Mononuclear cell (primary cell): ENCODE measurements around the gene TMEM121B. TPM values are rescaled to one million over a fixed set of nuclear protein-coding genes. Genes with fewer than 3 reads are reported as not detected.
A peak's percentile ranks its signal among the peaks of the same experiment; 100 is the strongest.

Experiments used
- H3K27me3 ChIP-seq: 2 replicates; pipeline ENCODE4 v1.6.0; 2011; ENCODE audit warnings: low read length, control low read depth; ENCODE audit not compliant: insufficient read depth
- H3K4me1 ChIP-seq: 2 replicates; pipeline ENCODE4 v1.5.1; 2011; ENCODE audit warnings: mild to moderate bottlenecking, low read length, control low read depth; ENCODE audit not compliant: insufficient read depth
- H3K4me3 ChIP-seq: 2 replicates; pipeline ENCODE4 v1.5.1; 2011; ENCODE audit warnings: mild to moderate bottlenecking, low read length, moderate library complexity
- H3K9me3 ChIP-seq: 2 replicates; pipeline ENCODE4 v1.5.1; 2011; ENCODE audit warnings: low read depth, mild to moderate bottlenecking, control low read depth, low read length
- total RNA-seq: library from RNA; depleted of rRNA; stranded (reverse); fragments of >200 nt; gene quantifications from one replicate; pipeline ENCODE4 v1.2.3, GENCODE V29; 2012

TMEM121B gene
- total RNA-seq, 1 donor, result 1.3 TPM

DNA sequence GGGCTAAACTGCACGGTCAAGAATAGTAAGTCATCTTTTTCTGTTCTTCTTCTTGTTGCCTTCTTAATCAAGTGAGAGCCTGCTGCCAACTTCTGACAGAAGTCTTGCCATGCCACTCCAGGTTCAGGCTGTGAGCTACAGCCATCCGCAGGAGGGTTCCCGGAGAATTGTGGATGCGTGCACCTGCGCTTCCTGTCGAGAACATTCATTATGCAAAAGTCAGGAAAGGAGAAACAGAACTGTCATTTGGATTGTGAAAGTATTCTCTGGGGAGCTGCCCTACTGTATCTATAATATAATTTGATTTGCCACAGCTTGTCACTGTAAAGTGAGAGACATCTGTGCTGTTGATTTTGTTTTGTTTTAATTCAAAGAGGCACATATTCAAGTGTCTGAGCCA is 24.1 kb downstream of the TMEM121B start:
- Histone ChIP-seq H3K27me3 (no peaks in the 10 kb centered on the region), H3K4me3 (no peak overlapping the region), H3K4me1 (peaks cover 94% of the 10 kb centered on the region), H3K9me3 (no peaks in the 10 kb centered on the region)

DNA sequence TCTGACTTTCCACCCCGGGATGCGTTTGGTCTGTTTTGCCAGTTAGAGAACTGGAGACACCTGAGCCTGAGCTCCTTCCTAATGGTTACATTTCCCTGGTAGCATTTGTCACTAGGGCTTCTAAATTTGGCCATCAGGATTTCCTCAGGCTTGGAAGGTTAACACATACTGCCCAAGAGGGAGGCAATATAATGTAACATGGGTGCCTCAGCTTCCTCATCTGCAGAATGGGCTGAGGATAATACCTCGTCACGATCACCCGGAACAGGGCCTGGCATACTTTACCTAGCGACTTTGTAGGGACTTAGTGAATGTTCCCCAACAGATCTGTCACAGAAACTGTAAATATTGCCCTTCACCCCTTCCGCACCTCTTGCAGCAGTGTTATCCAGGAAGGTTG is 25.1 kb downstream of the TMEM121B start:
- Histone ChIP-seq H3K27me3 (no peaks in the 10 kb centered on the region), H3K9me3 (no peaks in the 10 kb centered on the region), H3K4me1 (peaks cover 94% of the 10 kb centered on the region), H3K4me3 (no peak overlapping the region)

DNA sequence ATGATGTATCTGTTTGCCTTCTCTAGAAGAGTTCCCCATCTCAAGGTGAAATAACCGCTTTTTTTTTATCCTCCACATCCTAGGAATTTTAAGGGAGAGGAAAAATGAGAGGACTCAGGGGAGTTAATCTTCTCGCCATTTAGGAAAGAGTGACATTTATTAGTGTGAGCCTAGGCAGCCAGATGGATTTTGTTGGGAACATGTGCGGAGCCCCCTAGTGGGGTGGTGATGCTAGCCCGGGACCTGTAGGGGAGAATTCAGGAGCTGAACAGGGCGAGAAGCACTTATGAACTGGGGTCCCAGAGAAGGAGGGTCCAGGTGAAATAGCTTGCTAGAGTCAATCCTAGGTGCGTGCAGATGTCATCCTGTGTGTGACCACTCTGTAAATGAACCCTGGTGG is 25.6 kb downstream of the TMEM121B start:
- H3K4me1 ChIP-seq, result peaks cover 94% of the 10 kb centered on the region

DNA sequence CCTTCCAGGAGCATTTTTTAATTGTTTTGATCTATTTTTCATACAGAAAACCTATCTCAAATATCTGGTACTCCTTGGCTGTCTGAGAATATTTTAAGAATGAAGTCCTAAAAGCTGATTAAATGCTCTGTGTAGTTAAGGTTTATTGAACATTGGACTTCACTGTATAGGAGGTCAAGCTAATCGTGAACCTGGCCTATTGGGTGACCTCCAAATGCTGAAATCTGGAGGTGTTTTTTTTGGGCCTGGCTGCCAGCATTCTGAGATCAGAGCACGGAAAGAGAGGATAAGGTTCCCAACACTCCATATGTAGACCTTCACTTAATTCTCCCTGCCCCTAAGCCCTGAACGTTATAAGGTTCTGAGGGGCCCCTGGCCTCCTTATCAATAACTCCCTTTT is 28.1 kb downstream of the TMEM121B start:
- peaks cover 91% of the 10 kb centered on the region for H3K4me1 ChIP-seq
- H3K4me3 ChIP-seq, result no peak overlapping the region
- no peaks in the 10 kb centered on the region for H3K27me3 ChIP-seq
- no peaks in the 10 kb centered on the region for H3K9me3 ChIP-seq

More for the DNA sequence above, 25.6 kb downstream of the TMEM121B start:
- Histone ChIP-seq H3K9me3 (no peaks in the 10 kb centered on the region), H3K4me3 (no peak overlapping the region), H3K27me3 (no peaks in the 10 kb centered on the region)

DNA sequence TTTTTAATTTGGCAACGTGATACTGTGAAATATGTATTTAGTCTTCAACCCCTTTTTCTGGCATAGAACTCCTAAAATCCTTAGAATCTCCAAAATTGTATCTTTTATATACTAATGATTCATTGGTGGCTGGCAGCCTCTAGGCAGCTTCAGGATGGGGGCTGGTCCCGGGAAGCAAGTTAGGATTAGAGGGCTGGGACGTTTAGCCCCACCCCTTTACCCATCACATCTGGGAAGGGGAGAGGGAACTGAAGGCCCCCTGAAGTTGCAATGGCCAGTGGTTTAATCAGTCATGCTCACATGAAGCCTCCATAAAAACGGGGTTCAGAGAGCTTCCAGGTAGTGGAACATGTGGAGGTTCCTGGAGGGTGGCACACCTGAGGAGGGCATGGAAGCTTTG is 29.3 kb downstream of the TMEM121B start:
- Histone ChIP-seq H3K9me3 (no peaks in the 10 kb centered on the region), H3K4me3 (no peak overlapping the region), H3K27me3 (no peaks in the 10 kb centered on the region), H3K4me1 (peaks cover 91% of the 10 kb centered on the region)

DNA sequence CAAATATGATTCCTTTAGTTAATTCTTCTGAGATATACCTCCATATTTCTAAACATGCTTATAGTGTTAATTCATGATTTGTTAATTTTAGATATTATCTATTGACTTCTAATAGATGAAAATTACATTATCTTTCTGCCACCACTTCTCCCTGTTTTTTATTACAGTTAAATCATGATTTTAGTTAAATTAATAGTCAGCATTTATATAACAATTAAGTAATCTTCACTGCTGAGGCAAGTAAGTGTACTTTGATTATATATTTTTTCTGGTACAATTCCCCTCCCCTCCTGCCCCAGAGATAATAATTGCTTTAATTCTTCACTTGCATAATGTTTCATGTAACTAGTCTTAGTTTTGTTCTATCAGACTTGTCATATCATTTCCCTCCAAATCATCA is 30.6 kb downstream of the TMEM121B start:
- H3K4me1 ChIP-seq, result peaks cover 88% of the 10 kb centered on the region
- H3K27me3 ChIP-seq, result no peaks in the 10 kb centered on the region
- no peaks in the 10 kb centered on the region for H3K9me3 ChIP-seq
- H3K4me3 ChIP-seq, result no peak overlapping the region

DNA sequence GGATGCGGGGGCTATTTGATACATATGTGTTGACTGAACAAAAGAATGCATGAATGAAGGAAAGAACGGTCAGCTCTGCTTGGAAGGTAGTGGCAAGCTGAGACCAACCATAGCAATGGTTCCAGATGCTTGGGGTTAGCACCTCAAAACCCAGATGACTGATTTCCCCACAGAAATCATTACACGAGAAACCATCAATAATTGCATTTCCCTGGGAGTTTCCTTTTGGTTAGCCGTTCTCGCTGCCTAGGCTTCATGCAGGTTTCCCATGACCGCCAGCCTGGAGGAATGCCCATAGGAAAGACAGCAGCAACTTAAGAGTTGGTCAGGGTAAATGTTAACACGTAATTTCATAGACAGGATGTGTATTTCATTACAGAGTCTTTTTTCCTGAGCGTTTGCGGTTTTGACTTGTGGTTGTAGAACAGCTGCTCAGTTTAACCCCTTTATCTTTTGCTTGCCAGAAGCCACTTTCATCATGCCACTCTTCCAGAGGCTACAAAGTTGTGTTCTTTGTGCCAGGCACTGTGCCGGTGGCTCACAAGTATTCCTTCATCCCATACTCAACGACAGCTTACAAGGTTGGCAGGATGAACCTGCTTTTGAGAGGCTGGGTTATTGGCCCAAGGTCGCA is 33.5 kb downstream of the TMEM121B start:
- Histone ChIP-seq H3K4me1 (peaks cover 74% of the 10 kb centered on the region), H3K4me3 (peak overlapping the region; percentile 91)

DNA sequence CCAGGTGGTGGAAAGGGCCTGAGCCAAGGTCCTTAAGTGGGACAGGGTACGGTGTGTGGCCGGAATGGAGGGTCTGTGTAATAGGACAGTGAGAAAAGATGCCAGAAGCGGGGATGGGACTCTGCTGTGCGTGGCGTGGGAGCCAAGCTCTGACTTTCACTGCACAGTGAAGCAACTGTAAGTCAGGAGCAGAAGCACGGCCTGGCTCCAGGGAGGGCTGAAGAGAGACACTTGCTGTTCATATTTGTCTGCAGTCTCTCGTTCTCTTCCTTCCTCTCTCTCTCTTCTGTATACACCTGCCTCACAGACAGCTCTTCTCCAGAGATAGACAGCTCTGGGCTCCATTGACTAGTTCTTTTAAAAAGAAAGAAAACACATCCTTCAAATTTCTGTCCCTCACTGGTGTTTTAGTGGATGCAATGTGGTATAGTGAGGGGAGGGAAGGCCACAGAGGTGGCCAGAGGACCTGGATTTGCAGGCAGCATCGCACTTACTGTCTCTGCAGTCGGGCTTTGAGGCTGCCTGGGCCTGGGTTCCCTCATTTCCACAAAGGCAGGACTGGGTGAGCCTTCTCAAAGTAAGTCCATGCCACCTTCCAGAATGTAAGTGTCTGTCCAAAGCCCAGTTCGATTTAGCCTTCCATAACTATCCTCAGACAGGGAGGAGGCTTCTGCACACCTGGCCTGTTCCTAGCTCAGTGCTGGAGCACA is 34.2 kb downstream of the TMEM121B start:
- no peaks in the 10 kb centered on the region for H3K27me3 ChIP-seq
- H3K4me3 ChIP-seq, result peak overlapping the region; percentile 91
- H3K9me3 ChIP-seq, result no peaks in the 10 kb centered on the region
- H3K4me1 ChIP-seq, result peaks cover 68% of the 10 kb centered on the region

More for the DNA sequence above, 33.5 kb downstream of the TMEM121B start:
- no peaks in the 10 kb centered on the region for H3K9me3 ChIP-seq
- H3K27me3 ChIP-seq, result no peaks in the 10 kb centered on the region

DNA sequence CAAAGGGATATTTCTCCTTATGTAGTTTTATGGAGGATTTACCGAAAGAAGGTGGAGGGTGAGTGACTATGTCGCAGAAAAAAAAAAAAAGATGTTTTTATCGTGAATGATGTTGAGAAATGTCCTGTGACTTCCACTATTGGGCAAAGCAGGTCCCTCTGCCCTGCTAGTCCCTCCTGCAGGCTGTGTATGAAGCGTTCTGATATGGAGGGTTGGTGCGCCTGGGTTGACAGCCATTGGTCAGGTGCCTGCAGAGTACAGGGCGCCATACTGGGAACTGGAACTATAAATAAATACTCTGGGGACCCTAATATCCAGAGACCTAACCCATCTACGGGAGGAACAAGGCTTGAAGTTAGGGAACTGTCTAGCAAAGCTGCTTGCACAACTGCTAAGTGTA is 34.9 kb downstream of the TMEM121B start:
- H3K4me3 ChIP-seq, result peak overlapping the region; percentile 91
- H3K27me3 ChIP-seq, result no peaks in the 10 kb centered on the region
- peaks cover 61% of the 10 kb centered on the region for H3K4me1 ChIP-seq
- no peaks in the 10 kb centered on the region for H3K9me3 ChIP-seq

DNA sequence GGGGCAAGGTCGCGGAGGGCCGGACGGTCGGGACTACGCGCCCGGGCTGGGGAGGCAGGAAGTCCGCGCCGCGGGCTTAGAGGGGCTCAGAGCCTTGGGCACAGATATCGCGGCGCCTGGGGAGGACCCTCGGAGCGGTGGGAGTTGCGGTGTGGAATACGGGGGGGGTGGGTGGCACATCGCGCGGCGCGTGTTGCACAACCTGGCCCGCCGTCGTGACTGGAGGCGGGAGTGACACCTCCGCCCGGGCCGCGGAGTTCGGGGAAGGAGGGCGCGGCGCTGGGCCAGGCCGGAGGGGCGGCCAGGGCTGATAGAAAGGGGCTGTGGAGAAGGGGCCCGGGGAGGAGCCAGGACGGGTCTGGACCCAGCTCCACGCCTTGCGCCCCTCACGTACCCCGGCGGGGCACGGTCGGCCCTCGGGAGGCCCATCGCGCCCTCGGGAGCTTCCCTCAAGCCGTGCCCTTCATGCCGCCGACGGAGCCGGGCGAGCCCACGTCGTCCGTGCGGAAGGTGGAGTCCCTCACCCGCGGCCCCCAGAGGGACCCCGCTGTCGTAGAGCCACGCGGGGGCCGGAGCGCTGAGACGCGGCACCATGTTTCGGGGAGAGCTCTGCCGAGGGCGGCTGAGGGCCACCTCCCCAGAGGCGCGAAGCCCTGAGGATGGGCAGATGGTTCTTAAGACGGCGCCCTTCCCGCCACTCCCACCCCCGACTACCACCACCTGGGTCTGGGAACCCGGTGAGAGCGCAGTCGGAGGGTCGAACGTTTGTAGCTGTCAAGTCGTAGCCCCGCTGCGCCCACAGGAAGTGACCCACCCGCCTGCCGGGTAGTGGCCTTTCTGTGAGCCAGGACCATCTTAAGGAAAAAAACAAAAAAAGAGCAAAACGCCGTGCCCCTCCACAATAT is 35.6 kb downstream of the TMEM121B start:
- Histone ChIP-seq H3K27me3 (no peaks in the 10 kb centered on the region), H3K4me3 (peak overlapping the region; percentile 91), H3K4me1 (peaks cover 54% of the 10 kb centered on the region), H3K9me3 (no peaks in the 10 kb centered on the region)

DNA sequence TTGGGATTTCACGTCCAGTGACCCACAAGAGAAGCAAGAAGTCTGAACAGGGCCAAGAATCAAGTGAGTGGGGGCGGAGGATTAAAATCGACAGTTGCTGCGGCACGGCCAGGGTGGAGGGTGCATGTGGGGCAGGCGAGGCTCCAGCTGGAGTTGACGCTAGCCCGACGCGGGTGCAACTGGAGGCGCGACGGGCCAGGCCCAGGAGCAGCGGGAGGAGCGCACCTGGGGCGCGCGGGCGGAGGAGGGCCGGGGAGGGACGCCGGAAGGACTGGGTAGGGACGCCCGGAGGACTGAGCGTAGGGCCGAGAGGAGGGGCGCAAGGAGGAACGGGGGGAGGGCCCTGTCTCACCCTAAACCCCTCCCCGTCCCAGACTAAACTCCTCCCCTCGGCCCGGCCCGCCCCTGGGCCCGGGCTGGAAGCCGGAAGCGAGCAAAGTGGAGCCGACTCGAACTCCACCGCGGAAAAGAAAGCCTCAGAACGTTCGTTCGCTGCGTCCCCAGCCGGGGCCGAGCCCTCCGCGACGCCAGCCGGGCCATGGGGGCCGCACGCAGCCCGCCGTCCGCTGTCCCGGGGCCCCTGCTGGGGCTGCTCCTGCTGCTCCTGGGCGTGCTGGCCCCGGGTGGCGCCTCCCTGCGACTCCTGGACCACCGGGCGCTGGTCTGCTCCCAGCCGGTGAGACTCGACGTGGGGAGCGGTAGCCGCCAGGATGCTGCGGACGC is 36.4 kb downstream of the TMEM121B start, which contains the start of gene IL17RA:
Gene IL17RA (plus strand): TSS at position 447 of the 723 bp plus-strand sequence. CDS start 92 bp downstream, at position 539.
- H3K27me3 ChIP-seq, result no peaks in the 10 kb centered on the region
- H3K4me3 ChIP-seq, result peak within 1 kb of the TSS; percentile 91
- no peaks in the 10 kb centered on the region for H3K9me3 ChIP-seq
- H3K4me1 ChIP-seq, result peaks cover 51% of the 10 kb centered on the region

DNA sequence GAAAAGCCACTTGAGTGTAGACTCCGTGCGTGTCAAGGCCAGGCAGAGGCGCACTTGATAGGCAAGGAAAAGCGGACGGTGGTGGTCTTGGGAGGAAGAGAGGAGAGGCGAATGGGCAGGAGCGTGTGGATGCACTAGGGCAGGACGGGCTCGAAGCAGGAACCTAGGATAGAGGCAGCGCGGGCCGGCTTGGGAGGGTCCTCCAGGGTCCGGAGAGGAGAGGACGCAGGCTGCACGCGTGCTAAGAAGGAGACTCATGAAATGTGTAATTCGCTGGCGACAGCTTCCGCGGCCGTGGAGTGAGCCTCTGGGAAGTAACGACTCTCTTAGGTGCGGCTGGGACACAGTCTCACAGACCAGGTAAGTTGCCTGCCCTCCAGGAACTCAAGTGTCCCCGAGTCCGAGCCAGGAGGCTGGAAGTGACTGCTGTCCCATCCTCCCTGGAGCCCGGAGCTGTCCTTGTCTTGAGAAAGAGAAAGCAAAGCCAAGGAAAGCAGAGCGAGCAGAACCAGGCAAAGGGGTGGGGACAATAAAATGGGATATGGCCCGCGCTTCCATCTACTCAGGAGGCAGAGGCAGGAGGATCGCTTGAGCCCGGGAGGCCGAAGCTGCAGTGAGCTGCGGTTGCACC is 37.2 kb downstream of the TMEM121B start:
- no peaks in the 10 kb centered on the region for H3K9me3 ChIP-seq
- peaks cover 51% of the 10 kb centered on the region for H3K4me1 ChIP-seq
- H3K27me3 ChIP-seq, result no peaks in the 10 kb centered on the region
- peak overlapping the region; percentile 91 for H3K4me3 ChIP-seq

DNA sequence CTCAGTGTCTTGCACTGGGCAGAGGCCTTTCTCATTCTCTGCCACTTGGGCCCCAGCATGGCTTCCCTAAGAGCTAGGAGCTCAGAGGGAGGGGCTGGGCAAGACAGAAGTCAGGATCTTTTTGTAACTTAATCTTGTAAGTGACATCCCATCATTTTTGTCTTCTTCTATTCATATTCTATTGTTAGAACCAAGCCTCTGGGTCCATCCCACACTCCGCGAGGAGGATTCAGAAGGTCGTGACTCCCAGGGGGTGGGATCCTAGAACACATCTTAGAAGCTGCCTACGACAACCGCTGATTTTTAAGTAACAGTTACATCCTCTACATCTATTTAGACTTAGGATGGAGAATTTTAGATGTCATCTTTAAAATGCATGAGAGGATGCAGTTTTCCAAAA is 37.9 kb downstream of the TMEM121B start:
- H3K27me3 ChIP-seq, result no peaks in the 10 kb centered on the region
- no peak overlapping the region for H3K4me3 ChIP-seq
- H3K4me1 ChIP-seq, result peaks cover 44% of the 10 kb centered on the region
- H3K9me3 ChIP-seq, result no peaks in the 10 kb centered on the region

DNA sequence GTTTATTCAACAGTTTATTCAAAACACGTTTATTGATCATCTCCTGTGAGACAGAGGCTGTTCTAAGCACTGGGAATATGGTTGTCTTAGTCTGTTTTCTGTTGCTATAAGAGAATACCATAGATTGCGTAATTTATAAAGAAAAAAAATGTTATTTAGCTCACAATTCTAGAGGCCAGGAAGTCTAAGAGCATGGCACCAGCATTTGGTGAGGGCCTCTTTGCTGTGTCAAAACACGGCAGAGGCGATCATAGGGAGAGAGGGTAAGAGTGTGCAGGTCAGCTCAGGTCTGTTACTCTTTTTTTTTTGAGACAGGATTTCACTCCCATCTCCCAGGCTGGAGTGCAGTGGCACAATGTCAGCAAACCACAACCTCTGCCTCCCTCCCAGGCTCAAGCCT is 41.6 kb downstream of the TMEM121B start:
- H3K4me3 ChIP-seq, result no peak overlapping the region
- peaks cover 38% of the 10 kb centered on the region for H3K4me1 ChIP-seq
- H3K9me3 ChIP-seq, result no peaks in the 10 kb centered on the region
- H3K27me3 ChIP-seq, result no peaks in the 10 kb centered on the region
